ENCODE measurements around the gene WASHC1. TPM values are rescaled to one million over a fixed set of nuclear protein-coding genes. Genes with fewer than 3 reads are reported as not detected.
"Not testable (repeated sequence)": the region's sequence is repeated elsewhere in the genome, so short reads cannot be mapped to it uniquely, and the experiment has no call there.

The WASHC1 gene
- total RNA-seq, 1 experiment from 2014 or later = 23.8 TPM

- H3K36me3 Mint-ChIP-seq (ENCODE audit: insufficient read depth, unreplicated experiment); H3K4me1 ChIP-seq; H3K27me3 ChIP-seq (replicated peaks; ENCODE audit: control insufficient read depth, insufficient read depth, low read length); BruUV-seq (replicated peaks); H3K4me1 Mint-ChIP-seq (ENCODE audit: low read depth, unreplicated experiment); intact Hi-C loops (cut with micrococcal nuclease; ENCODE audit: unreplicated experiment); POLR2A ChIA-PET; H3K4me3 Mint-ChIP-seq (ENCODE audit: unreplicated experiment); H3K4me3 ChIP-seq (ENCODE audit: low read depth, low read length); CTCF ChIA-PET; H3K36me3 ChIP-seq (ENCODE audit: control insufficient read depth, insufficient read depth, low read length); H3K27me3 Mint-ChIP-seq (ENCODE audit: insufficient read depth, unreplicated experiment); H3K9me3 ChIP-seq; DNase-seq; H3K27ac Mint-ChIP-seq (ENCODE audit: unreplicated experiment); H3K9me3 Mint-ChIP-seq (ENCODE audit: unreplicated experiment): not testable (repeated sequence)
These were observed 13.9 kb upstream of the WASHC1 start for GRCh38 chr9:43116-43515.

- H3K27me3 ChIP-seq (replicated peaks; ENCODE audit: control insufficient read depth, insufficient read depth, low read length); H3K4me1 ChIP-seq; H3K4me1 Mint-ChIP-seq (ENCODE audit: low read depth, unreplicated experiment); intact Hi-C loops (cut with micrococcal nuclease; ENCODE audit: unreplicated experiment); H3K9me3 Mint-ChIP-seq (ENCODE audit: unreplicated experiment); H3K4me3 ChIP-seq (ENCODE audit: low read depth, low read length); H3K9me3 ChIP-seq; H3K27ac Mint-ChIP-seq (ENCODE audit: unreplicated experiment); POLR2A ChIA-PET; DNase-seq; H3K36me3 Mint-ChIP-seq (ENCODE audit: insufficient read depth, unreplicated experiment); H3K4me3 Mint-ChIP-seq (ENCODE audit: unreplicated experiment); H3K27me3 Mint-ChIP-seq (ENCODE audit: insufficient read depth, unreplicated experiment); H3K36me3 ChIP-seq (ENCODE audit: control insufficient read depth, insufficient read depth, low read length); CTCF ChIA-PET; BruUV-seq (replicated peaks): not testable (repeated sequence)
These were observed 12.6 kb upstream of the WASHC1 start for GRCh38 chr9:41819-42218.

- H3K4me1 ChIP-seq; DNase-seq; H3K9me3 ChIP-seq; intact Hi-C loops (cut with micrococcal nuclease; ENCODE audit: unreplicated experiment); H3K4me3 Mint-ChIP-seq (ENCODE audit: unreplicated experiment); H3K4me1 Mint-ChIP-seq (ENCODE audit: low read depth, unreplicated experiment); H3K36me3 Mint-ChIP-seq (ENCODE audit: insufficient read depth, unreplicated experiment); H3K27me3 ChIP-seq (replicated peaks; ENCODE audit: control insufficient read depth, insufficient read depth, low read length); CTCF ChIA-PET; H3K4me3 ChIP-seq (ENCODE audit: low read depth, low read length); BruUV-seq (replicated peaks); H3K36me3 ChIP-seq (ENCODE audit: control insufficient read depth, insufficient read depth, low read length); POLR2A ChIA-PET; H3K9me3 Mint-ChIP-seq (ENCODE audit: unreplicated experiment); H3K27ac Mint-ChIP-seq (ENCODE audit: unreplicated experiment); H3K27me3 Mint-ChIP-seq (ENCODE audit: insufficient read depth, unreplicated experiment): not testable (repeated sequence)
These were observed 12.0 kb upstream of the WASHC1 start for GRCh38 chr9:41261-41676.

GRCh38 chr9:32308-32707, 3.1 kb upstream of the WASHC1 start:
- H3K4me1 Mint-ChIP-seq (ENCODE audit: low read depth, unreplicated experiment); BruUV-seq (replicated peaks); CTCF ChIA-PET; H3K4me3 Mint-ChIP-seq (ENCODE audit: unreplicated experiment); H3K27me3 Mint-ChIP-seq (ENCODE audit: insufficient read depth, unreplicated experiment); POLR2A ChIA-PET; H3K27me3 ChIP-seq (replicated peaks; ENCODE audit: control insufficient read depth, insufficient read depth, low read length); H3K36me3 ChIP-seq (ENCODE audit: control insufficient read depth, insufficient read depth, low read length); H3K27ac Mint-ChIP-seq (ENCODE audit: unreplicated experiment); DNase-seq; H3K36me3 Mint-ChIP-seq (ENCODE audit: insufficient read depth, unreplicated experiment); H3K4me1 ChIP-seq; H3K9me3 Mint-ChIP-seq (ENCODE audit: unreplicated experiment); H3K4me3 ChIP-seq (ENCODE audit: low read depth, low read length); H3K9me3 ChIP-seq; intact Hi-C loops (cut with micrococcal nuclease; ENCODE audit: unreplicated experiment): not testable (repeated sequence)

GRCh38 chr9:28775-29174, 481 bp downstream of the WASHC1 start:
- DNase-seq; H3K27me3 ChIP-seq (replicated peaks; ENCODE audit: control insufficient read depth, insufficient read depth, low read length); H3K4me1 Mint-ChIP-seq (ENCODE audit: low read depth, unreplicated experiment); H3K36me3 ChIP-seq (ENCODE audit: control insufficient read depth, insufficient read depth, low read length); BruUV-seq (replicated peaks); H3K27me3 Mint-ChIP-seq (ENCODE audit: insufficient read depth, unreplicated experiment); H3K4me1 ChIP-seq; H3K27ac Mint-ChIP-seq (ENCODE audit: unreplicated experiment); H3K36me3 Mint-ChIP-seq (ENCODE audit: insufficient read depth, unreplicated experiment); H3K4me3 Mint-ChIP-seq (ENCODE audit: unreplicated experiment); POLR2A ChIA-PET; intact Hi-C loops (cut with micrococcal nuclease; ENCODE audit: unreplicated experiment); CTCF ChIA-PET; H3K9me3 Mint-ChIP-seq (ENCODE audit: unreplicated experiment); H3K9me3 ChIP-seq: not testable (repeated sequence)
- H3K4me3 ChIP-seq (ENCODE audit: low read depth, low read length) = peak overlapping the region; percentile 44

GRCh38 chr9:21621-22020, 7.6 kb downstream of the WASHC1 start:
- CTCF ChIA-PET; DNase-seq; H3K9me3 Mint-ChIP-seq (ENCODE audit: unreplicated experiment); H3K9me3 ChIP-seq; POLR2A ChIA-PET; H3K4me1 Mint-ChIP-seq (ENCODE audit: low read depth, unreplicated experiment); intact Hi-C loops (cut with micrococcal nuclease; ENCODE audit: unreplicated experiment); H3K4me3 ChIP-seq (ENCODE audit: low read depth, low read length); H3K4me1 ChIP-seq; H3K36me3 Mint-ChIP-seq (ENCODE audit: insufficient read depth, unreplicated experiment); BruUV-seq (replicated peaks); H3K27ac Mint-ChIP-seq (ENCODE audit: unreplicated experiment); H3K36me3 ChIP-seq (ENCODE audit: control insufficient read depth, insufficient read depth, low read length); H3K27me3 Mint-ChIP-seq (ENCODE audit: insufficient read depth, unreplicated experiment); H3K4me3 Mint-ChIP-seq (ENCODE audit: unreplicated experiment); H3K27me3 ChIP-seq (replicated peaks; ENCODE audit: control insufficient read depth, insufficient read depth, low read length): not testable (repeated sequence)

GRCh38 chr9:16875-17274, 12.4 kb downstream of the WASHC1 start:
- H3K9me3 Mint-ChIP-seq (ENCODE audit: unreplicated experiment); H3K36me3 Mint-ChIP-seq (ENCODE audit: insufficient read depth, unreplicated experiment); POLR2A ChIA-PET; BruUV-seq (replicated peaks); DNase-seq; H3K4me3 ChIP-seq (ENCODE audit: low read depth, low read length); H3K27me3 Mint-ChIP-seq (ENCODE audit: insufficient read depth, unreplicated experiment); H3K27ac Mint-ChIP-seq (ENCODE audit: unreplicated experiment); CTCF ChIA-PET; H3K36me3 ChIP-seq (ENCODE audit: control insufficient read depth, insufficient read depth, low read length); H3K9me3 ChIP-seq; H3K27me3 ChIP-seq (replicated peaks; ENCODE audit: control insufficient read depth, insufficient read depth, low read length); H3K4me1 Mint-ChIP-seq (ENCODE audit: low read depth, unreplicated experiment); intact Hi-C loops (cut with micrococcal nuclease; ENCODE audit: unreplicated experiment); H3K4me1 ChIP-seq; H3K4me3 Mint-ChIP-seq (ENCODE audit: unreplicated experiment): not testable (repeated sequence)
